ENCODE results near the gene ABHD6.
"Not testable (repeated sequence)": the region's sequence is repeated elsewhere in the genome, so short reads cannot be mapped to it uniquely, and the experiment has no call there.

The ABHD6 gene

DNA sequence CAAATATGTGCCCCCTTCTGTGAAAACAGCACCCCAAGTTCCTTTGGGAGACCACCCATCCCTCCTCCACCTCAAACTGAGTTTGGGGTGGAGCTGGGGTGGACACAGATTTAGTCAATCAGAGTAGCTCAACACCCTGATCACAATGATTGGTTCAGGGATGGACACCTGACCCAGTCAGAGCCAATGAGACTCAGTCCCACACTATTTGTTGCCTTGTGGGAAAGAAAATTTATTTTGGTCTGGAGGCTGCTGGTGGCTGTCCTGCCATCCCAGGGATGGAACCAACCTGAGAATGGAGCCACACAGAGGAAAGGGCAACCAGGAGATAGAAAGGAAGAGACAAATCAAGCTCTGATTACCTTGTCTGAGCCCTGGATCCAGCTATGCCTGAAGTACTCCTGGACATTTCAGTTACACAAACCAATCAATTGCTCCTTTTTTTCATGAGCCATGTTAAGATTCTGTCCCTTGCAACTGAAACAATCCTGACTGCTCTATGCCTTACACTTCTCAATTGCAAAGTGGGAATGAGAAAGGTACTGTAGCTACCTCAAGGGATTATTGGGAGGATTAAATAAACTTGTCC is 37.4 kb upstream of the ABHD6 start:
- H3K4me3 ChIP-seq (ENCODE audit: low read length in 2 of 2) = no peak overlapping the region
- H2BK120ac ChIP-seq (ENCODE audit: low read depth, low read length) = no peak overlapping the region
- no peak overlapping the region for H3K18ac ChIP-seq (ENCODE audit: low read length)
- no peak overlapping the region for H4K91ac ChIP-seq (ENCODE audit: low read depth, low read length, poor library complexity)
- no peak overlapping the region for H2AFZ ChIP-seq (ENCODE audit: low read length)
- no peak overlapping the region for H4K8ac ChIP-seq (ENCODE audit: low read depth, low read length)
- H2BK5ac ChIP-seq (ENCODE audit: low read length) = no peak overlapping the region
- no peak overlapping the region for H3K9ac ChIP-seq (ENCODE audit: low read depth, low read length, poor library complexity)
- no peak overlapping the region for H3K4ac ChIP-seq (ENCODE audit: low read length)
- H3K79me1 ChIP-seq (ENCODE audit: low read depth, low read length) = no peaks in the 10 kb centered on the region
- H2AK5ac ChIP-seq (ENCODE audit: low read depth, low read length) = no peak overlapping the region
- no peak overlapping the region for H3K14ac ChIP-seq (ENCODE audit: low read length)
- no peak overlapping the region for H3K27ac ChIP-seq (replicated peaks; ENCODE audit: low read length)
- no peak overlapping the region for H2BK15ac ChIP-seq (ENCODE audit: low read length)
- no peak overlapping the region for H2BK12ac ChIP-seq (ENCODE audit: low read length)
- H3K9me3 ChIP-seq (replicated peaks in 1 of 2; ENCODE audit: control insufficient read depth in 2 of 2, insufficient read depth in 1 of 2, low read depth in 1 of 2, low read length in 2 of 2) = peaks cover 0 to 4% of the 10 kb centered on the region in 2 donors
- no peak overlapping the region for H3K23ac ChIP-seq (ENCODE audit: low read depth, low read length, poor library complexity)
- no peaks in the 10 kb centered on the region for H3K36me3 ChIP-seq (replicated peaks in 1 of 2; ENCODE audit: control insufficient read depth in 2 of 2, insufficient read depth in 2 of 2, low read length in 2 of 2)
- no peak overlapping the region for H3K4me2 ChIP-seq (ENCODE audit: insufficient read depth, low read length, poor library complexity, severe bottlenecking)
- no peaks in the 10 kb centered on the region for H3K4me1 ChIP-seq (ENCODE audit: control insufficient read depth in 2 of 2, insufficient read depth in 1 of 2, low read depth in 1 of 2, low read length in 2 of 2)
- no peak for DNase-seq (ENCODE audit: low spot score)
- peaks cover 0 to 13% (median 0%) of the 10 kb centered on the region in 3 experiments for H3K27me3 ChIP-seq (ENCODE audit: control insufficient read depth in 3 of 3, insufficient read depth in 3 of 3, low read depth in 1 of 3, low read length in 3 of 3)

DNA sequence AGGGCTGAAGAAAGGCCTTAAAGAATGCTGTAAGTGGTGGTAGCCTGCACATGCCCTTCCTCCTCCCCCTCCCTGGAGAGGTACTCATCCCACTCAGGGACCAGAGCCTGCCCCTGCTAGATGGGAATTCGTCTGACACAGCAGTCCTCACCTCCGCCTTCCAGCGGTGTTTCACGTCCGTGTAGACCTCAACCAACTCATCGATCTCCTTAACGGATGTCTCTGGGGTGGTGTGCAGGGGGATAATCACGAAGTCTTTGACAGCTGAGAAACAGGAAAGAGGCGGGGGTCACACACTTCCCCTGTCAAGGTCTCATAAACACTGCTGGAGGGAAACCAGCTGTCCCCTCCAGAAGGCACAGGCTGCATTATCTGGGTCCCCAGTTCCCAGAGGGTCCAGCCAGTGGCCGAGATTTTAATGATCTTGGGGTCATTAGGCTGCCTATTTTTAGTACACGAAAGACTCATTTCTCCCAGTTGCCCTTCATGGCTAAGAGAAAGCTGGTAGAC is 36.7 kb upstream of the ABHD6 start:
- Histone ChIP-seq H3K79me1 (ENCODE audit: low read depth, low read length) (no peaks in the 10 kb centered on the region), H3K36me3 (replicated peaks in 1 of 2; ENCODE audit: control insufficient read depth in 2 of 2, insufficient read depth in 2 of 2, low read length in 2 of 2) (no peaks in the 10 kb centered on the region), H3K9ac (ENCODE audit: low read depth, low read length, poor library complexity) (no peak overlapping the region), H2BK12ac (ENCODE audit: low read length) (no peak overlapping the region), H3K18ac (ENCODE audit: low read length) (no peak overlapping the region), H3K4me2 (ENCODE audit: insufficient read depth, low read length, poor library complexity, severe bottlenecking) (no peak overlapping the region), H3K4me1 (ENCODE audit: control insufficient read depth in 2 of 2, insufficient read depth in 1 of 2, low read depth in 1 of 2, low read length in 2 of 2) (no peaks in the 10 kb centered on the region), H3K23ac (ENCODE audit: low read depth, low read length, poor library complexity) (no peak overlapping the region), H3K27ac (replicated peaks; ENCODE audit: low read length) (no peak overlapping the region), H3K27me3 (ENCODE audit: control insufficient read depth in 3 of 3, insufficient read depth in 3 of 3, low read depth in 1 of 3, low read length in 3 of 3) (peaks cover 0 to 18% (median 0%) of the 10 kb centered on the region in 3 experiments), H3K4me3 (ENCODE audit: low read length in 2 of 2) (no peak overlapping the region), H4K91ac (ENCODE audit: low read depth, low read length, poor library complexity) (no peak overlapping the region), H2BK5ac (ENCODE audit: low read length) (no peak overlapping the region), H2AFZ (ENCODE audit: low read length) (no peak overlapping the region), H3K9me3 (replicated peaks in 1 of 2; ENCODE audit: control insufficient read depth in 2 of 2, insufficient read depth in 1 of 2, low read depth in 1 of 2, low read length in 2 of 2) (peaks cover 0 to 4% of the 10 kb centered on the region in 2 donors), H2BK15ac (ENCODE audit: low read length) (no peak overlapping the region), H4K8ac (ENCODE audit: low read depth, low read length) (no peak overlapping the region), H3K14ac (ENCODE audit: low read length) (no peak overlapping the region), H2BK120ac (ENCODE audit: low read depth, low read length) (no peak overlapping the region), H2AK5ac (ENCODE audit: low read depth, low read length) (no peak overlapping the region), H3K4ac (ENCODE audit: low read length) (no peak overlapping the region)
- no CpG with 5 or more reads among the region's 11 CpGs for WGBS, 2 donors (ENCODE audit: extremely low coverage in 2 of 2, insufficient read length in 2 of 2, insufficient replicate concordance in 1 of 2)
- DNase-seq (ENCODE audit: low spot score) = no peak

GRCh38 chr3:58201451-58201850 is 36.1 kb upstream of the ABHD6 start:
- H3K9ac ChIP-seq (ENCODE audit: low read depth, low read length, poor library complexity); H4K91ac ChIP-seq (ENCODE audit: low read depth, low read length, poor library complexity): not testable (repeated sequence)
- no CpG with 5 or more reads among the region's 3 CpGs for WGBS, 2 donors (ENCODE audit: extremely low coverage in 2 of 2, insufficient read length in 2 of 2, insufficient replicate concordance in 1 of 2)

GRCh38 chr3:58202917-58203360 is 34.7 kb upstream of the ABHD6 start:
- H3K79me1 ChIP-seq (ENCODE audit: low read depth, low read length) = no peaks in the 10 kb centered on the region
- H3K9me3 ChIP-seq (replicated peaks in 1 of 2; ENCODE audit: control insufficient read depth in 2 of 2, insufficient read depth in 1 of 2, low read depth in 1 of 2, low read length in 2 of 2) = peaks cover 0 to 4% of the 10 kb centered on the region in 2 donors
- H3K4me1 ChIP-seq (ENCODE audit: control insufficient read depth in 2 of 2, insufficient read depth in 1 of 2, low read depth in 1 of 2, low read length in 2 of 2) = no peaks in the 10 kb centered on the region
- H4K91ac ChIP-seq (ENCODE audit: low read depth, low read length, poor library complexity) = no peak overlapping the region
- H2BK120ac ChIP-seq (ENCODE audit: low read depth, low read length) = no peak overlapping the region
- no peak overlapping the region for H3K4me2 ChIP-seq (ENCODE audit: insufficient read depth, low read length, poor library complexity, severe bottlenecking)
- H3K4me3 ChIP-seq (ENCODE audit: low read length in 2 of 2) = no peak overlapping the region
- no peak overlapping the region for H3K27ac ChIP-seq (replicated peaks; ENCODE audit: low read length)
- H3K4ac ChIP-seq (ENCODE audit: low read length) = no peak overlapping the region
- no peak overlapping the region for H2BK15ac ChIP-seq (ENCODE audit: low read length)
- no peak overlapping the region for H2BK5ac ChIP-seq (ENCODE audit: low read length)
- WGBS, 2 donors (ENCODE audit: extremely low coverage in 2 of 2, insufficient read length in 2 of 2, insufficient replicate concordance in 1 of 2) = no CpG with 5 or more reads among the region's 9 CpGs
- H3K14ac ChIP-seq (ENCODE audit: low read length) = no peak overlapping the region
- H3K36me3 ChIP-seq (replicated peaks in 1 of 2; ENCODE audit: control insufficient read depth in 2 of 2, insufficient read depth in 2 of 2, low read length in 2 of 2) = no peaks in the 10 kb centered on the region
- no peak overlapping the region for H3K9ac ChIP-seq (ENCODE audit: low read depth, low read length, poor library complexity)
- no peak overlapping the region for H3K23ac ChIP-seq (ENCODE audit: low read depth, low read length, poor library complexity)
- DNase-seq (ENCODE audit: low spot score) = no peak
- H3K18ac ChIP-seq (ENCODE audit: low read length) = peak overlapping the region; percentile 24
- peak overlapping the region; percentile 43 for H2BK12ac ChIP-seq (ENCODE audit: low read length)
- peaks cover 0 to 27% (median 0%) of the 10 kb centered on the region in 3 experiments for H3K27me3 ChIP-seq (ENCODE audit: control insufficient read depth in 3 of 3, insufficient read depth in 3 of 3, low read depth in 1 of 3, low read length in 3 of 3)
- H2AK5ac ChIP-seq (ENCODE audit: low read depth, low read length) = no peak overlapping the region
- no peak overlapping the region for H2AFZ ChIP-seq (ENCODE audit: low read length)
- H4K8ac ChIP-seq (ENCODE audit: low read depth, low read length) = no peak overlapping the region

More at GRCh38 chr3:58201451-58201850, 36.1 kb upstream of the ABHD6 start:
- not testable (repeated sequence) for H3K27ac ChIP-seq (replicated peaks; ENCODE audit: low read length); DNase-seq (ENCODE audit: low spot score); H3K9me3 ChIP-seq (replicated peaks in 1 of 2; ENCODE audit: control insufficient read depth in 2 of 2, insufficient read depth in 1 of 2, low read depth in 1 of 2, low read length in 2 of 2); H3K23ac ChIP-seq (ENCODE audit: low read depth, low read length, poor library complexity); H3K36me3 ChIP-seq (replicated peaks in 1 of 2; ENCODE audit: control insufficient read depth in 2 of 2, insufficient read depth in 2 of 2, low read length in 2 of 2); H2BK120ac ChIP-seq (ENCODE audit: low read depth, low read length); H3K4me2 ChIP-seq (ENCODE audit: insufficient read depth, low read length, poor library complexity, severe bottlenecking); H3K79me1 ChIP-seq (ENCODE audit: low read depth, low read length); H3K4me3 ChIP-seq (ENCODE audit: low read length in 2 of 2); H2AK5ac ChIP-seq (ENCODE audit: low read depth, low read length); H2BK15ac ChIP-seq (ENCODE audit: low read length); H2AFZ ChIP-seq (ENCODE audit: low read length); H2BK12ac ChIP-seq (ENCODE audit: low read length); H2BK5ac ChIP-seq (ENCODE audit: low read length); H3K4ac ChIP-seq (ENCODE audit: low read length); H3K14ac ChIP-seq (ENCODE audit: low read length); H3K18ac ChIP-seq (ENCODE audit: low read length); H3K4me1 ChIP-seq (ENCODE audit: control insufficient read depth in 2 of 2, insufficient read depth in 1 of 2, low read depth in 1 of 2, low read length in 2 of 2); H4K8ac ChIP-seq (ENCODE audit: low read depth, low read length)
- H3K27me3 ChIP-seq (ENCODE audit: control insufficient read depth in 3 of 3, insufficient read depth in 3 of 3, low read depth in 1 of 3, low read length in 3 of 3) = peaks cover 0 to 23% (median 0%) of the 10 kb centered on the region in 3 experiments
